NB4 (cell line): ENCODE data around the gene SMIM13.

Source experiments
- DNase-seq: peaks from one replicate; pipeline ENCODE4 v3.0.0; 2010; ENCODE audit warnings: low read depth
- H3K4me3 ChIP-seq: one replicate; pipeline ENCODE4 v1.5.1; 2011; ENCODE audit warnings: mild to moderate bottlenecking, low read depth, low read length, moderate library complexity
- MYC ChIP-seq: IDR thresholded peaks from 2 replicates; pipeline ENCODE4 v1.6.1; 2011; ENCODE audit warnings: low read depth, low read length
- POLR2A ChIP-seq: IDR thresholded peaks from 2 replicates; pipeline ENCODE4 v1.6.1; 2011; ENCODE audit warnings: mild to moderate bottlenecking; ENCODE audit not compliant: insufficient read length; ENCODE audit errors: extremely low read depth
- TF ChIP-seq, protein P1 (sequence below): IDR thresholded peaks from 2 replicates; pipeline ENCODE4 v1.6.1; 2011; ENCODE audit warnings: low read depth, low read length
- TF ChIP-seq, protein P2 (sequence below): IDR thresholded peaks from one replicate; pipeline ENCODE4 v1.5.1; 2012; ENCODE audit warnings: low read depth, low read length

SMIM13 gene

DNA sequence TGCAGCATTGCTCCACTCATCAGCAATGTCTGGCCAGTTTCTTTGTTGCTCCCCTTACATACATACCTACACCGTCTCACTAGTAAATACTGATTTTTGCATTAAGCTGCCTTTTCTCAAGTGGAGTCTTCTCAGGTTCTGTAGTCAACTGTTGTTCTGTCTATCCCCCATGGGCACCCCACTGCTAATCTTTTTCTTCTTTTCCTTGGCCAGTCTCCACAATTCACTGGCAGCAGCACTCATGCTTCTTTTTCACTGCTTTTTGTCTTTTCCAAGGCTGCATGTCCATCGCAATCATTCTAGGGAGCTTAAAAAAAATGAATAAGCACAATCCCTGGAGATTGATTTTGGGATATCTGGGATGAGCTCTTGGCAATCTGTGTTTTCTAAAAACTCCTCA lies 28.2 kb downstream of the SMIM13 start:
- TF ChIP-seq MYC (no peak), POLR2A (no peak)
- TF ChIP-seq, protein P1, sequence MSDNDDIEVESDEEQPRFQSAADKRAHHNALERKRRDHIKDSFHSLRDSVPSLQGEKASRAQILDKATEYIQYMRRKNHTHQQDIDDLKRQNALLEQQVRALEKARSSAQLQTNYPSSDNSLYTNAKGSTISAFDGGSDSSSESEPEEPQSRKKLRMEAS: no peak
- TF ChIP-seq, protein P2, sequence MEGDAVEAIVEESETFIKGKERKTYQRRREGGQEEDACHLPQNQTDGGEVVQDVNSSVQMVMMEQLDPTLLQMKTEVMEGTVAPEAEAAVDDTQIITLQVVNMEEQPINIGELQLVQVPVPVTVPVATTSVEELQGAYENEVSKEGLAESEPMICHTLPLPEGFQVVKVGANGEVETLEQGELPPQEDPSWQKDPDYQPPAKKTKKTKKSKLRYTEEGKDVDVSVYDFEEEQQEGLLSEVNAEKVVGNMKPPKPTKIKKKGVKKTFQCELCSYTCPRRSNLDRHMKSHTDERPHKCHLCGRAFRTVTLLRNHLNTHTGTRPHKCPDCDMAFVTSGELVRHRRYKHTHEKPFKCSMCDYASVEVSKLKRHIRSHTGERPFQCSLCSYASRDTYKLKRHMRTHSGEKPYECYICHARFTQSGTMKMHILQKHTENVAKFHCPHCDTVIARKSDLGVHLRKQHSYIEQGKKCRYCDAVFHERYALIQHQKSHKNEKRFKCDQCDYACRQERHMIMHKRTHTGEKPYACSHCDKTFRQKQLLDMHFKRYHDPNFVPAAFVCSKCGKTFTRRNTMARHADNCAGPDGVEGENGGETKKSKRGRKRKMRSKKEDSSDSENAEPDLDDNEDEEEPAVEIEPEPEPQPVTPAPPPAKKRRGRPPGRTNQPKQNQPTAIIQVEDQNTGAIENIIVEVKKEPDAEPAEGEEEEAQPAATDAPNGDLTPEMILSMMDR: no peak
- H3K4me3 ChIP-seq: no peak overlapping the region
- no peak for DNase-seq

DNA sequence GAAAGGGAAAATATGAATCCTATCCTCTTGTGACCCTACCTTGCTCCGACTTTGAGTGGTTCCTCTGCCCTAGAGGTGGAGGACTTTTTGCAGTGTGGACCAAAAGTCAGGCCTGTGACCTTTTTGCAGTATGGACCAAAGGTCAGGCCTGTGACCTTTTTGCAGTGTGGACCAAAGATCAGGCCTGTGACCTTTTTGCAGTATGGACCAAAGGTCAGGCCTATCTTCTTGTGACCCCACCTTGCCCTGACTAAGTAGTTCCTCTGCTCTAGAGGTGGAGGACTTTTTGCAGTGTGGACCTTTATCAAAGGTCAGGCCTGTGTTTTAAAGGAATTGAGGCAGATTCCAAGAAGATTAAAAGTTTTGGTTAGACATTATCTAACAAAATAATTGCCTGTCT lies 28.7 kb downstream of the SMIM13 start:
- DNase-seq: no peak
- no peak overlapping the region for H3K4me3 ChIP-seq
- TF ChIP-seq POLR2A (no peak), MYC (no peak)
- TF ChIP-seq, protein P1: no peak
- TF ChIP-seq, protein P2: no peak

DNA sequence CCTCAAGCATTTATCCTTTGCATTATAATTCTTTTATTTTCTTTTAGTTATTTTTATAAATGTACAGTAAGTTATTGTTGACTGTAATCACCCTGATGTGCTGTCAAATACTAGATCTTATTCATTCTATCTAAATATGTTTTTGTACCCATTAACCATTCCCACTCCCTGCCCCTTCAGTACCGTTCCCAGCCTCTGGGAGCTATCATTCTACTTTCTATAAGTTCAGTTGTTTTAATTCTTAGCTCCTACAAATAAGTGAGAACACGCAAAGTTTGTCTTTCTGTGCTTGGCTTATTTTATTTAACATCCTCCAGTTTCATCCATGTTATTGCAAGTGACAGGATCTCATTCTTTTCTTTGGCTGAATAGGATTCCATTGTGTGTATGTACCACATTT lies 30.3 kb downstream of the SMIM13 start:
- DNase-seq: no peak
- TF ChIP-seq, protein P2: no peak
- TF ChIP-seq POLR2A: no peak
- no peak for TF ChIP-seq MYC
- TF ChIP-seq, protein P1: no peak

DNA sequence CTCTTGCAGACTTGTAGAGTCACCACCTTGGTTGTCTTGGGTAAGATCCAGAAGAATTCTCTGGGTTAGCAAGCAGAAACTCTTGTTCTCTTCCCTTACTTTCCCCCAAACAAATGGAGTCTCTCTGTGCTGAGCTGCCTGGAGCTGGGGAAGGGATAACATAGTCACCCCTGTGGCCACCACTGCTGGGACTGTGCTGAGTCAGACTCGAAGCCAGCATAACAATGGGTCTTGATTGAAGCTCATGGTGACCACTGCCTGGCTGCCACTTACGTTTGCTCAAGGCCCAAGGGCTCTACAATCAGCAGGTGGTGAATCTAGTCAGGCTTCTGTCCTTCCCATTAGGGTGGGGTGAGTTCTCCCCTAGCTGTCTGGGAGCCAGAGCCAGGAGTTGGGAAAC lies 33.2 kb downstream of the SMIM13 start:
- DNase-seq: no peak
- no peak overlapping the region for H3K4me3 ChIP-seq
- TF ChIP-seq MYC (no peak), POLR2A (no peak)
- TF ChIP-seq, protein P2: no peak
- TF ChIP-seq, protein P1: no peak

More for the DNA sequence above, 30.3 kb downstream of the SMIM13 start:
- no peak overlapping the region for H3K4me3 ChIP-seq

DNA sequence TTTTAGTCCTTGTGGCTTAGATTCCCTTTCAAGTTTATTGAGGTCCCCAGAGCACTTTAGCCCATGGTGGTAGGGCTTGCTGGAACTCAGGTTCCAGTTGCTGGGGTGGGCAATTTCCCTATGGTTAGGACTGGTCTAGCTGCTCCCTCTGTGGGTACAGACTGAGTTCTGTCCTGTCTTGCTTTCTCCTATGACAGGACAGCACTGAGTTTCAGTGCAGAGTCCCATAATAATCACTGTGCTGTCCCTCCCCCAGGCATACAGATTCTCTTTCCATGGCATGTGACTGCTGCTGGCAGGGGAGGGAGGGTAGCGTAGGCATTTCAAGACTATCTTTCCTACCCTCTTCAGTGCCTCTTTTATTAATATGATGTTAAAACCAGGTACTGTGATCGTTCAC lies 35.0 kb downstream of the SMIM13 start:
- TF ChIP-seq, protein P1: no peak
- TF ChIP-seq POLR2A: no peak
- TF ChIP-seq, protein P2: no peak
- no peak for TF ChIP-seq MYC
- H3K4me3 ChIP-seq: no peak overlapping the region
- DNase-seq: no peak

DNA sequence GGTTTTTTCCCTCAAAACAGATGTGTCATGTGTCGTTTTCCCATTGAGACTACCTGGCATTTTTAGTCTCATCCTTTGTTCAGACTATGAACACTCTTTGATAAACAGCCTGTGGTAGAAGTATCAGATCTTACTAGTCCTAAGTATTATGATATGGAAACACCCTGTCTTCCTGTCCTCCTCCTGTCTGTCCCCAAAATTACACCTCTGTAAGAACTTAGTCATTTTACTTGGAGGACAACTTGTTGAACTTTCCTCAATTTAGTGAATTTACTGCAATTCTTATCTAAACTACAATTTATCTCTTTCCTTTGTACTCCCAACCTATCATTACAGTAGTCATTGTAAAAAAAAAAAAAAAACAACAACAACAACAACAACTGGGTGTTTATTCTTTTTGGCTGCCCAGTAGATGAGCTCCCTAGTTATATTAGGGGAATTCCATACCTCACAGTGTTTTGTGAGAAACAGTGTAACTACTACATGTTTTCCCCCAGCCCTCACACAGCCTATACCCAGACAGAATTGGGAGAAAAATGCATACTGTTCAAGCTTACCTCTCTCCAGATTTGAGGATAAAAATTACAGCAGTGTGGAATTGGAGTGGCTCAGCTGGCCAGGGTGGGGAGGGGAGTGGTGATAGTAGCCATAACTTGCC lies 36.4 kb downstream of the SMIM13 start:
- DNase-seq: no peak
- TF ChIP-seq, protein P2: no peak
- TF ChIP-seq POLR2A: no peak
- no peak overlapping the region for H3K4me3 ChIP-seq
